H1 (cell line): ENCODE measurements around the gene OR10J5. TPM values are rescaled to one million over a fixed set of nuclear protein-coding genes. Genes with fewer than 3 reads are reported as not detected.

Experiments used
- CTCF ChIA-PET: fragments of 300-600 bp; sonication (Branson Sonifier 250); formaldehyde crosslinking; loops from one replicate; lab custom pipeline; 2021; ENCODE audit not compliant: partially characterized antibody; lab: Charles Lee
- POLR2A ChIA-PET: fragments of 300-600 bp; sonication (Branson Sonifier 250); formaldehyde crosslinking; loops from one replicate; lab custom pipeline; 2021; ENCODE audit warnings: inconsistent platforms; ENCODE audit not compliant: partially characterized antibody; lab: Charles Lee
- DNase-seq, 2 experiments: peaks; one replicate each; pipeline versions ENCODE4 v3.0.0 to v3.0.0-alpha.2; 2010 to 2022; ENCODE audit warnings: low spot score in 2 of 2, low read depth in 1 of 2, mixed read lengths in 1 of 2
- FAIRE-seq: peaks from 2 replicates; lab custom pipeline; 2011; peaks lifted over from hg19 to GRCh38; lab: Jason Lieb, UNC
- H2AFZ ChIP-seq: 2 replicates; pipeline ENCODE4 v1.8.1; 2012; ENCODE audit warnings: low read length, inconsistent platforms
- H2AK5ac ChIP-seq: 2 replicates; pipeline ENCODE4 v1.6.1; 2013; ENCODE audit warnings: low read depth, low read length
- H2BK120ac ChIP-seq: replicated peaks from 2 replicates; pipeline ENCODE3; 2013; ENCODE audit warnings: low read depth, low read length, inconsistent platforms
- H2BK12ac ChIP-seq: 2 replicates; pipeline ENCODE4 v1.6.1; 2013; ENCODE audit warnings: low read depth, low read length
- H2BK15ac ChIP-seq: 2 replicates; pipeline ENCODE4 v1.6.1; 2013; ENCODE audit warnings: low read length
- H2BK20ac ChIP-seq: 2 replicates; pipeline ENCODE4 v1.6.1; 2013; ENCODE audit warnings: low read length
- H2BK5ac ChIP-seq: 2 replicates; pipeline ENCODE4 v1.6.1; 2013; ENCODE audit warnings: low read depth, low read length
- H3K14ac ChIP-seq: 2 replicates; pipeline ENCODE4 v1.6.1; 2013; ENCODE audit warnings: inconsistent platforms; ENCODE audit not compliant: insufficient read length
- H3K18ac ChIP-seq: 2 replicates; pipeline ENCODE4 v1.6.1; 2013; ENCODE audit warnings: low read length; ENCODE audit errors: extremely low read depth
- H3K23ac ChIP-seq: 2 replicates; pipeline ENCODE4 v1.6.1; 2013; ENCODE audit warnings: inconsistent platforms; ENCODE audit not compliant: insufficient read length
- H3K23me2 ChIP-seq: 2 replicates; pipeline ENCODE4 v1.6.1; 2013; ENCODE audit warnings: low read depth, low read length
- H3K27ac ChIP-seq: 2 replicates; pipeline ENCODE4 v1.6.1; 2011; ENCODE audit warnings: low read depth, low read length, inconsistent platforms
- H3K27me3 ChIP-seq, 4 experiments: replicated peaks in 1 of 4; 1 replicate in 1 of 4; 2 replicates in 3 of 4; pipeline versions ENCODE4 v1.6.1 to v1.8.1; 2011 to 2013; ENCODE audit warnings: low read length in 3 of 4, mild to moderate bottlenecking in 3 of 4, inconsistent platforms in 2 of 4, mixed read lengths in 2 of 4, moderate library complexity in 1 of 4; ENCODE audit not compliant: control insufficient read depth in 3 of 4, insufficient read depth in 3 of 4; ENCODE audit errors: extremely low read depth in 1 of 4
- H3K36me3 ChIP-seq, 4 experiments: 2 replicates each; pipeline versions ENCODE4 v1.6.1 to v1.8.1; 2011 to 2013; ENCODE audit warnings: mild to moderate bottlenecking in 4 of 4, low read length in 3 of 4, moderate library complexity in 2 of 4, control low read depth in 1 of 4, inconsistent platforms in 1 of 4; ENCODE audit not compliant: insufficient read depth in 4 of 4, control insufficient read depth in 2 of 4
- H3K4ac ChIP-seq: replicated peaks from 2 replicates; pipeline ENCODE3; 2013; ENCODE audit warnings: low read length, low read depth, mixed read lengths, inconsistent platforms; ENCODE audit not compliant: insufficient read length
- H3K4me1 ChIP-seq, 4 experiments: replicated peaks in 1 of 4; 1 replicate in 1 of 4; 2 replicates in 3 of 4; pipeline versions ENCODE4 v1.6.1 to v1.8.1; 2011 to 2013; ENCODE audit warnings: low read length in 3 of 4, inconsistent platforms in 2 of 4, mixed read lengths in 1 of 4; ENCODE audit not compliant: insufficient read depth in 4 of 4, control insufficient read depth in 3 of 4
- H3K4me2 ChIP-seq, 2 experiments: 2 replicates each; pipeline versions ENCODE4 v1.6.1 to v1.8.1; 2011 to 2013; ENCODE audit warnings: low read depth in 2 of 2, low read length in 2 of 2, control low read depth in 1 of 2, inconsistent platforms in 1 of 2, mild to moderate bottlenecking in 1 of 2; ENCODE audit not compliant: insufficient read depth in 1 of 2
- H3K4me3 ChIP-seq, 4 experiments: fragments of 200-600, 300-600 bp in 1 of 4; sonication (generic), shearing (Covaris generic), sonication (Bioruptor Twin) in 1 of 4; 2 replicates each; pipeline versions ENCODE4 v1.5.1 to v1.8.1; 2011 to 2016; ENCODE audit warnings: low read length in 4 of 4, low read depth in 3 of 4, control low read depth in 2 of 4, inconsistent platforms in 2 of 4, mild to moderate bottlenecking in 2 of 4, mixed read lengths in 1 of 4, moderate library complexity in 1 of 4; ENCODE audit not compliant: insufficient read depth in 2 of 4; ENCODE audit errors: extremely low read depth in 1 of 4
- H3K56ac ChIP-seq: replicated peaks from 2 replicates; pipeline ENCODE3; 2013; ENCODE audit warnings: low read depth, mild to moderate bottlenecking, mixed read lengths, low read length, inconsistent platforms; ENCODE audit not compliant: insufficient read length
- H3K79me1 ChIP-seq: 2 replicates; pipeline ENCODE4 v1.6.1; 2013; ENCODE audit warnings: low read depth, low read length, control low read depth
- H3K79me2 ChIP-seq, 2 experiments: 2 replicates each; pipeline versions ENCODE4 v1.6.1 to v1.8.1; 2012 to 2013; ENCODE audit warnings: low read length in 2 of 2, mild to moderate bottlenecking in 2 of 2, inconsistent platforms in 1 of 2; ENCODE audit not compliant: insufficient read depth in 2 of 2, control insufficient read depth in 1 of 2
- H3K9ac ChIP-seq, 4 experiments: replicated peaks in 1 of 4; 1 replicate in 1 of 4; 2 replicates in 3 of 4; pipeline versions ENCODE4 v1.6.1 to v1.8.1; 2011 to 2013; ENCODE audit warnings: low read depth in 3 of 4, low read length in 3 of 4, control low read depth in 2 of 4, mild to moderate bottlenecking in 2 of 4, moderate library complexity in 2 of 4, inconsistent platforms in 1 of 4; ENCODE audit errors: extremely low read depth in 1 of 4
- H3K9me3 ChIP-seq, 2 experiments: 2 replicates each; pipeline versions ENCODE4 v1.6.1 to v1.8.1; 2012 to 2013; ENCODE audit warnings: mild to moderate bottlenecking in 2 of 2, moderate library complexity in 2 of 2, control low read depth in 1 of 2, inconsistent platforms in 1 of 2, low read depth in 1 of 2, low read length in 1 of 2, mixed read lengths in 1 of 2; ENCODE audit not compliant: insufficient read depth in 2 of 2
- H4K20me1 ChIP-seq, 2 experiments: replicated peaks in 1 of 2; 2 replicates each; pipeline versions ENCODE3 to v1.8.1; 2011 to 2013; ENCODE audit warnings: inconsistent platforms in 2 of 2, low read length in 2 of 2, mild to moderate bottlenecking in 1 of 2; ENCODE audit not compliant: insufficient read depth in 2 of 2, control insufficient read depth in 1 of 2
- H4K5ac ChIP-seq: 2 replicates; pipeline ENCODE4 v1.6.1; 2013; ENCODE audit warnings: low read length, low read depth, mixed read lengths, inconsistent platforms; ENCODE audit not compliant: insufficient read length
- H4K8ac ChIP-seq: 2 replicates; pipeline ENCODE4 v1.8.0; 2013; ENCODE audit warnings: mild to moderate bottlenecking, moderate library complexity, low read length, inconsistent platforms; ENCODE audit not compliant: insufficient read depth; ENCODE audit errors: extremely low read depth
- H4K91ac ChIP-seq: replicated peaks from 2 replicates; pipeline ENCODE3; 2013; ENCODE audit warnings: low read length, mixed read lengths, inconsistent platforms; ENCODE audit not compliant: insufficient read length
- ASH2L ChIP-seq: fragments of 200-600, 300-600 bp; sonication (generic); IDR thresholded peaks from one replicate; pipeline ENCODE4 v1.7.1; 2017; ENCODE audit warnings: low read length
- BACH1 ChIP-seq: IDR thresholded peaks from 2 replicates; pipeline ENCODE4 v1.6.1; 2012; ENCODE audit warnings: low read length, improper control_type of control experiment
- EP300 ChIP-seq, 2 experiments: IDR thresholded peaks; 1 replicate in 1 of 2; 2 replicates in 1 of 2; pipeline ENCODE4 v1.6.1; 2011 to 2012; ENCODE audit warnings: low read depth in 2 of 2, low read length in 2 of 2, mild to moderate bottlenecking in 2 of 2, borderline replicate concordance in 1 of 2, inconsistent platforms in 1 of 2, moderate library complexity in 1 of 2
- HDAC2 ChIP-seq, 2 experiments: fragments of 300-600 bp in 1 of 2; sonication (generic) in 1 of 2; IDR thresholded peaks; 2 replicates each; pipeline ENCODE4 v1.6.1; 2011 to 2012; ENCODE audit warnings: low read depth in 2 of 2, low read length in 2 of 2, mild to moderate bottlenecking in 2 of 2, moderate library complexity in 2 of 2, borderline replicate concordance in 1 of 2, inconsistent platforms in 1 of 2
- KDM5A ChIP-seq: fragments of 200-600 bp; IDR thresholded peaks from 2 replicates; pipeline ENCODE4 v1.7.1; 2012; ENCODE audit warnings: mild to moderate bottlenecking, low read length, inconsistent platforms, mixed read lengths
- POLR2A ChIP-seq, 2 experiments: IDR thresholded peaks; 1 replicate in 1 of 2; 2 replicates in 1 of 2; pipeline ENCODE4 v1.6.1; 2011; ENCODE audit warnings: low read depth in 2 of 2, low read length in 2 of 2, mild to moderate bottlenecking in 2 of 2; ENCODE audit errors: control extremely low read depth in 1 of 2
- SIN3A ChIP-seq, 2 experiments: IDR thresholded peaks in 1 of 2; conservative IDR thresholded peaks in 1 of 2; 2 replicates each; pipeline ENCODE4 v1.6.1; 2011 to 2012; ENCODE audit warnings: low read length in 2 of 2, improper control_type of control experiment in 1 of 2, low read depth in 1 of 2, mild to moderate bottlenecking in 1 of 2
- YY1 ChIP-seq: IDR thresholded peaks from 2 replicates; pipeline ENCODE4 v1.6.1; 2011; ENCODE audit warnings: low read depth, mild to moderate bottlenecking, low read length
- ZNF274 ChIP-seq: IDR thresholded peaks from 2 replicates; pipeline ENCODE4 v1.7.0; 2012; ENCODE audit warnings: low read length, borderline replicate concordance; ENCODE audit errors: extremely low read depth
- WGBS, 2 experiments: shearing (Covaris generic) in 1 of 2; methylation state at CpG; one replicate each; pipeline versions ENCODE4 v1.1.6 to v1.1.7; 2013 to 2015; ENCODE audit warnings: low lambda C conversion rate in 2 of 2, mixed read lengths in 2 of 2, inconsistent platforms in 1 of 2, low coverage in 1 of 2, missing lambda C conversion rate in 1 of 2; ENCODE audit not compliant: insufficient replicate concordance in 2 of 2, insufficient coverage in 1 of 2, insufficient read length in 1 of 2; ENCODE audit errors: extremely low coverage in 1 of 2, missing lambda C conversion rate in 1 of 2; 5-methylcytosine and 5-hydroxymethylcytosine counted together
- polyA plus RNA-seq, 7 experiments: library from polyadenylated mRNA; depleted of rRNA in 3 of 7; stranded (reverse) in 5 of 7; unstranded in 2 of 7; fragments of >200 nt in 5 of 7; fragments of 200-250 nt in 2 of 7; gene quantifications; 1 replicate in 5 of 7; 2 replicates in 1 of 7; 4 replicates in 1 of 7; pipeline versions ENCODE4 v1.2.1 to v1.2.3, GENCODE V29; 2011 to 2013; ENCODE audit warnings: missing spikeins in 2 of 7, mixed read lengths in 2 of 7
- total RNA-seq: library from RNA; stranded (reverse); fragmentation: NEBNext Ultra II Directional; extraction: Animal tissue kit (Norgen Biotek cat#: 25700); gene quantifications from 2 replicates; pipeline ENCODE4 v1.2.1, GENCODE V29; 2021
- TF ChIP-seq, protein P1 (sequence below), 3 experiments: IDR thresholded peaks; 1 replicate in 2 of 3; 2 replicates in 1 of 3; pipeline versions ENCODE4 v1.5.1 to v1.6.1; 2011; ENCODE audit warnings: low read length in 3 of 3, mild to moderate bottlenecking in 3 of 3, inconsistent platforms in 2 of 3, low read depth in 1 of 3, moderate library complexity in 1 of 3; ENCODE audit not compliant: insufficient read depth in 1 of 3; ENCODE audit errors: control extremely low read depth in 1 of 3
- TF ChIP-seq, protein P2 (sequence below): IDR thresholded peaks from 2 replicates; pipeline ENCODE4 v1.6.1; 2012; ENCODE audit warnings: inconsistent platforms

OR10J5 gene
- total and polyA plus RNA-seq, 2 of the 8 experiments (the other 6 are each of a cell fraction or from before 2014, with no cell fraction given): not detected

DNA sequence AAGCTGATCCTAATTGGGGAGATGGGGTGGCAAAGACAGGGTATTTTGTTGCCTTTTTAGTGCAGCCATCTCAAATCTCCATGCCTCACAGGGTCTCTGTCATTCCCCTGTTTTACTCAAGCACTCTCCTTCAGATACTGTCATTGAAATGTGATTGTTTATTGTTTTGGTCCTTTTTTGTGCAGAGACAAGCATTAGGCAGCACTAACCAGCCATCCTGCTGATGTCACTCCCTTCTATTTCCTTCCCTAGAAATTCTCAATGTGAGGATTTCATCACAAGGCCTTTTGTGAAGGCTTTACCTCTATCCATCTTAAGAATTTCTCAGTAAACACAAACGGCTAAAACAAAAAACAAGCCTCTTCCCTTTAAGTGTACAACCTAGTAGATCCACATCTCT lies 34.7 kb downstream of the OR10J5 start:
- no peak overlapping the region for H2BK20ac ChIP-seq
- WGBS, 2 experiments: 83% methylated on average over 1 of the region's 1 CpG; no CpG with 5 or more reads in 1 of the 2 experiments
- no peak for FAIRE-seq
- H3K27me3 ChIP-seq: no peaks in the 10 kb centered on the region
- no peaks in the 10 kb centered on the region for H3K79me2 ChIP-seq
- TF ChIP-seq, protein P1, sequence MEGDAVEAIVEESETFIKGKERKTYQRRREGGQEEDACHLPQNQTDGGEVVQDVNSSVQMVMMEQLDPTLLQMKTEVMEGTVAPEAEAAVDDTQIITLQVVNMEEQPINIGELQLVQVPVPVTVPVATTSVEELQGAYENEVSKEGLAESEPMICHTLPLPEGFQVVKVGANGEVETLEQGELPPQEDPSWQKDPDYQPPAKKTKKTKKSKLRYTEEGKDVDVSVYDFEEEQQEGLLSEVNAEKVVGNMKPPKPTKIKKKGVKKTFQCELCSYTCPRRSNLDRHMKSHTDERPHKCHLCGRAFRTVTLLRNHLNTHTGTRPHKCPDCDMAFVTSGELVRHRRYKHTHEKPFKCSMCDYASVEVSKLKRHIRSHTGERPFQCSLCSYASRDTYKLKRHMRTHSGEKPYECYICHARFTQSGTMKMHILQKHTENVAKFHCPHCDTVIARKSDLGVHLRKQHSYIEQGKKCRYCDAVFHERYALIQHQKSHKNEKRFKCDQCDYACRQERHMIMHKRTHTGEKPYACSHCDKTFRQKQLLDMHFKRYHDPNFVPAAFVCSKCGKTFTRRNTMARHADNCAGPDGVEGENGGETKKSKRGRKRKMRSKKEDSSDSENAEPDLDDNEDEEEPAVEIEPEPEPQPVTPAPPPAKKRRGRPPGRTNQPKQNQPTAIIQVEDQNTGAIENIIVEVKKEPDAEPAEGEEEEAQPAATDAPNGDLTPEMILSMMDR (IDR thresholded peaks at IDR 0.05; ENCODE audit: control extremely low read depth in 1 of 3, insufficient read depth in 1 of 3, low read depth in 1 of 3, low read length in 3 of 3): no peak
- TF ChIP-seq YY1 (no peak), POLR2A (IDR thresholded peaks at IDR 0.05; ENCODE audit: control extremely low read depth in 1 of 2, low read depth in 2 of 2, low read length in 2 of 2) (no peak), ZNF274 (no peak), EP300 (IDR thresholded peaks at IDR 0.05; ENCODE audit: borderline replicate concordance in 1 of 2, low read depth in 2 of 2, low read length in 2 of 2) (no peak), KDM5A (no peak), HDAC2 (IDR thresholded peaks at IDR 0.05; ENCODE audit: borderline replicate concordance in 1 of 2, low read depth in 2 of 2, low read length in 2 of 2) (no peak), BACH1 (no peak), SIN3A (conservative IDR thresholded peaks at IDR 0.05 in 1 of 2, IDR thresholded peaks at IDR 0.05 in 1 of 2; ENCODE audit: low read depth in 1 of 2, low read length in 2 of 2) (no peak), ASH2L (no peak)
- TF ChIP-seq, protein P2, sequence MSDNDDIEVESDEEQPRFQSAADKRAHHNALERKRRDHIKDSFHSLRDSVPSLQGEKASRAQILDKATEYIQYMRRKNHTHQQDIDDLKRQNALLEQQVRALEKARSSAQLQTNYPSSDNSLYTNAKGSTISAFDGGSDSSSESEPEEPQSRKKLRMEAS: no peak
- H4K5ac ChIP-seq: no peak overlapping the region
- peaks cover 42 to 64% of the 10 kb centered on the region in 2 experiments for H3K9me3 ChIP-seq
- H4K20me1 ChIP-seq: no peaks in the 10 kb centered on the region
- no peak overlapping the region for H4K8ac ChIP-seq
- DNase-seq: no peak
- no peak overlapping the region for H2BK15ac ChIP-seq
- H3K23me2 ChIP-seq: no peaks in the 10 kb centered on the region
- no peak overlapping the region for H2AFZ ChIP-seq
- H3K79me1 ChIP-seq: no peaks in the 10 kb centered on the region
- H3K4me2 ChIP-seq: no peak overlapping the region
- H2BK120ac ChIP-seq: no peak overlapping the region
- H2BK12ac ChIP-seq: no peak overlapping the region
- no peak overlapping the region for H3K23ac ChIP-seq
- H3K4me3 ChIP-seq: no peak overlapping the region
- no peak overlapping the region for H3K14ac ChIP-seq
- H2AK5ac ChIP-seq: no peak overlapping the region
- no peak overlapping the region for H3K4ac ChIP-seq
- no peaks in the 10 kb centered on the region for H3K36me3 ChIP-seq
- no peak overlapping the region for H3K27ac ChIP-seq
- H3K4me1 ChIP-seq: no peaks in the 10 kb centered on the region
- no peak overlapping the region for H4K91ac ChIP-seq
- CTCF ChIA-PET: no interaction called here
- no peak overlapping the region for H3K18ac ChIP-seq
- no peak overlapping the region for H3K9ac ChIP-seq
- no peak overlapping the region for H3K56ac ChIP-seq
- no peak overlapping the region for H2BK5ac ChIP-seq
- POLR2A ChIA-PET: no interaction called here
